GM12874 (cell line): ENCODE results near the gene ANKS1B.

Source experiments
- CTCF ChIP-seq: IDR thresholded peaks from 2 replicates; pipeline ENCODE4 v1.5.1; 2011; ENCODE audit warnings: low read depth, mild to moderate bottlenecking, control low read depth, low read length, moderate library complexity; ENCODE audit not compliant: insufficient read depth

ANKS1B gene

DNA sequence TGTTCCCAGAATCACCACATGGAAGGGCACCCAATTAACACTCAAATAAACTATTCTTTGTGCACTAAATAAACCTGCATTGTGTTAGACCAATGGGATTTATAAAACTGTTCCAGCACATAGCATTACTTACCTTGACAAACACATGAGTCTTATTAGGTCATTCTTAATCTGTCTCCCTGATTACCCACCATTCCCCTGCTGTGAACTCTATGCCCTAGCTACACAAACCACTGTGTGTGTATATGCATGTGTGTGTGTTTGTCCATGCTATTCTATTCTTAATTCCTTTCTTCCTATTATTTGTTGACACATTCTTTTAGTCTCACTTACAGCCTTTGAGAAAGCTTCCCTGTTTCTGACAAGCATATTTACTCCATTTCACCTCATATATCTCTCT, 640.8 kb downstream of the ANKS1B start:
- TF ChIP-seq CTCF = no peak

DNA sequence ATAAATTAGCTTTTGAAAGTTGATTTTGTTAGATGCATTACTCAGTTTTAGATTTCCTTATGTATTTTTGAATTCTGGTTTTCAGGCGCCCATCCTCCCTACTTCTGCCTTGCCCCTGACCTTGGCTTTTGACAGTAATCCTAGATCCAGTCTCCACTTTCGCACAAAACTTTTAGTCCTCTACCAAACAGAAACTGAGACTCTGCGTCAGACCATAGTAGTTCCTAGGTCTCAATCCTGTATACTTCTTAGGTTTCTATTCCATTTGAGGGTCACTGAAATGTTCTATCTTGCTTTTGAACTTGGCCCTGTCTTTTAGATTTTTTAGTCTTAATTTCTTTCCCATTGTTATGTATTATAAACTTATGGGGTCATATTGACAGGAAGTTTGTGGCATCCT, 645.1 kb downstream of the ANKS1B start:
- no peak for TF ChIP-seq CTCF

DNA sequence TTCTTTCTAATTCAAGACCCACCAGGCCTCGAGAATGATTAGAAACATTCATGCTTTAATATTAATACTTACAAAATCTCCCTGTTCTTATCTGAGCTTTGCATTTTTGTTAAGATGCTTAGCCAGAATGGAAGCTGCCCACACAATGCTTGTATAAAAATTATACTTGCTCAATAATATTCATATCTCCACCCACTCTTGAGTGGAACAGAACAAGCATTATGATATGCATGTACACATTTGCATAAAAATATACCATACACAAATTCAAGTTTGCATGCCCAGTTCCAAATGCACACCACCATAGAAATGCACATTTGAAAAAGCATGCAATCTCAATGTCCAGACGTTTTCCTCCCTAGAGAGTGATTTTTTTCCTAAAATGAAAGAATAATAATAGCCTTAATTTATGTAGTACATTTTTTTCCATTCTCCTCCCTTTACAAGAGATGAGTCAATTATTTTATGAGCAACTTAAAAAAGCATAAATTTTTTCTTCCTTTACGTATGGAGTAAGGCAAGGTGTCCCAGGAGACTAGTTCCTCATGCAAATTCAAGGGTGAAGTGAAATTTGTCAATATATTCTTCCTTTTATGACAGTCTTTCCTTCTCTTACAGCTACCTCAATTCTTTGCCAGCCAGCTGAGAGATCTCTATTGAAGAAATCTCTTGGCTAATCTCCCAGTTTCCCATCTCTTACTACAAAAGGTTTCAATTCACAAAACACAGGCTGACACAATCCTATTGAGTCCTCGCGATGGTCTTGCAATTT, 650.3 kb downstream of the ANKS1B start:
- TF ChIP-seq CTCF = no peak

GRCh38 chr12:99332936-99333591, 651.7 kb downstream of the ANKS1B start:
- no peak for TF ChIP-seq CTCF

DNA sequence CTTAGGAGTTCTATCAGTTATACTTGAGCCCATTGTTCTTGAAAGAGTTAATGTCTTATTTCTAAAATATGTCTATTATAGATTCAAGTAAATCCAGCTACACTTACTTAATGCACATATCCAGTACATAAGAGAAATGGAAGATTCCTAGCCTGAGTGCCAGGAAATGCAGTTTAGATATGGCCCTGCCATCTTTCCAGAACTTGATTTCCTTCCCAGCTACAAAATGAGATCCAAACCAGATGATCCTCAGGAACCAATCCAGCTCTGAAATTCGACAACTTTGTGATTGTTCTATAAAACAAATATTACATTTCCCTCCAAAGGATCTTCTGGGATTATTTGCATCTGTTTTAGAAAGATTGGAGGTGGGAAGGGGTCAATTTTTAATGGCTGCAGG, 654.5 kb downstream of the ANKS1B start:
- TF ChIP-seq CTCF = no peak

- TF ChIP-seq CTCF = no peak
These were observed 673.4 kb downstream of the ANKS1B start for GRCh38 chr12:99311373-99311772.

DNA sequence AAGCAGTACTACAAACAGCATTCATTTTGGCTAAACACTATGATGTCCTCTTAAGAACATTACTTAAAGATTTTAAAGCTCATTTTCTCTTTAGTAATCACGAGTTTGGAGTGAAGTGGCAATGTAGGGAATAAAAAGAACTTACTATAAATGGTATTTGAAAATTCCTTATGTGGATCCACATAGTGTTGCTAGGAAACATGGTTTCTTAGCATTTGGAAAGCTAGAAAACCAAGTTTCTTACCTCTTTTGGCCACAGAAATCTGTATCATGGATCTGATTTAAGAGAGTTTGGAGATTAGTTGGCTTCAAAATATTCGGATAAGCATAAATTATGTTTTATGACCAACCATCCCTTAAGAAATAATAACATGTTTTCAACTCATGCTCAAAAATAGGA, 674.9 kb downstream of the ANKS1B start:
- no peak for TF ChIP-seq CTCF
